ENCODE results near the gene EEFSEC.

GRCh38 chr3:128400671-128401070, 247.4 kb downstream of the EEFSEC start:
- TF ChIP-seq, protein P1, sequence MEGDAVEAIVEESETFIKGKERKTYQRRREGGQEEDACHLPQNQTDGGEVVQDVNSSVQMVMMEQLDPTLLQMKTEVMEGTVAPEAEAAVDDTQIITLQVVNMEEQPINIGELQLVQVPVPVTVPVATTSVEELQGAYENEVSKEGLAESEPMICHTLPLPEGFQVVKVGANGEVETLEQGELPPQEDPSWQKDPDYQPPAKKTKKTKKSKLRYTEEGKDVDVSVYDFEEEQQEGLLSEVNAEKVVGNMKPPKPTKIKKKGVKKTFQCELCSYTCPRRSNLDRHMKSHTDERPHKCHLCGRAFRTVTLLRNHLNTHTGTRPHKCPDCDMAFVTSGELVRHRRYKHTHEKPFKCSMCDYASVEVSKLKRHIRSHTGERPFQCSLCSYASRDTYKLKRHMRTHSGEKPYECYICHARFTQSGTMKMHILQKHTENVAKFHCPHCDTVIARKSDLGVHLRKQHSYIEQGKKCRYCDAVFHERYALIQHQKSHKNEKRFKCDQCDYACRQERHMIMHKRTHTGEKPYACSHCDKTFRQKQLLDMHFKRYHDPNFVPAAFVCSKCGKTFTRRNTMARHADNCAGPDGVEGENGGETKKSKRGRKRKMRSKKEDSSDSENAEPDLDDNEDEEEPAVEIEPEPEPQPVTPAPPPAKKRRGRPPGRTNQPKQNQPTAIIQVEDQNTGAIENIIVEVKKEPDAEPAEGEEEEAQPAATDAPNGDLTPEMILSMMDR (conservative IDR thresholded peaks at IDR 0.05), result no peak
- no peak for TF ChIP-seq ZFX (IDR thresholded peaks at IDR 0.05)
